ENCODE data around the gene LRP1-AS.
A peak's percentile ranks its signal among the peaks of the same experiment; 100 is the strongest.

The LRP1-AS gene

GRCh38 chr12:57168058-57168457, 20.6 kb upstream of the LRP1-AS start:
- Histone ChIP-seq H3K9ac (ENCODE audit: low read length) (no peak overlapping the region), H3K23ac (ENCODE audit: low read length) (no peak overlapping the region), H3K79me2 (ENCODE audit: control insufficient read depth, insufficient read depth, low read length) (no peaks in the 10 kb centered on the region), H3K4me2 (ENCODE audit: low read length) (no peak overlapping the region), H3K18ac (ENCODE audit: low read length) (no peak overlapping the region), H3K56ac (ENCODE audit: low read length) (no peak overlapping the region), H2BK15ac (replicated peaks; ENCODE audit: low read depth) (no peak overlapping the region), H3K4me3 (ENCODE audit: low read length) (no peak overlapping the region), H2AK5ac (ENCODE audit: low read length) (no peak overlapping the region), H4K8ac (ENCODE audit: low read depth, low read length) (no peak overlapping the region), H2BK120ac (ENCODE audit: low read depth, low read length) (no peak overlapping the region), H3K4ac (ENCODE audit: low read depth, low read length) (no peak overlapping the region), H3K27ac (ENCODE audit: low read depth, low read length) (no peak overlapping the region), H3K36me3 (ENCODE audit: control insufficient read depth, insufficient read depth, low read length) (peaks cover 14% of the 10 kb centered on the region), H4K5ac (ENCODE audit: low read length) (no peak overlapping the region), H2BK5ac (ENCODE audit: low read length) (no peak overlapping the region), H3K27me3 (ENCODE audit: insufficient read depth, low read length, poor library complexity) (no peaks in the 10 kb centered on the region), H3K79me1 (ENCODE audit: low read length) (no peaks in the 10 kb centered on the region), H3K4me1 (ENCODE audit: control insufficient read depth, low read depth, low read length) (no peaks in the 10 kb centered on the region)
- no peak for DNase-seq
- WGBS (ENCODE audit: extremely low coverage, insufficient coverage, low lambda C conversion rate), result no CpG with 5 or more reads among the region's 10 CpGs

- Histone ChIP-seq H3K4me2 (ENCODE audit: low read length) (no peak overlapping the region), H2BK120ac (ENCODE audit: low read depth, low read length) (no peak overlapping the region), H3K4ac (ENCODE audit: low read depth, low read length) (no peak overlapping the region), H3K79me1 (ENCODE audit: low read length) (no peaks in the 10 kb centered on the region), H2AK5ac (ENCODE audit: low read length) (no peak overlapping the region), H2BK15ac (replicated peaks; ENCODE audit: low read depth) (no peak overlapping the region), H3K79me2 (ENCODE audit: control insufficient read depth, insufficient read depth, low read length) (no peaks in the 10 kb centered on the region), H3K4me3 (ENCODE audit: low read length) (no peak overlapping the region), H4K5ac (ENCODE audit: low read length) (no peak overlapping the region), H3K56ac (ENCODE audit: low read length) (no peak overlapping the region), H3K9ac (ENCODE audit: low read length) (no peak overlapping the region), H3K36me3 (ENCODE audit: control insufficient read depth, insufficient read depth, low read length) (peaks cover 22% of the 10 kb centered on the region), H4K8ac (ENCODE audit: low read depth, low read length) (no peak overlapping the region), H3K4me1 (ENCODE audit: control insufficient read depth, low read depth, low read length) (no peaks in the 10 kb centered on the region), H3K23ac (ENCODE audit: low read length) (no peak overlapping the region), H3K27me3 (ENCODE audit: insufficient read depth, low read length, poor library complexity) (no peaks in the 10 kb centered on the region), H3K18ac (ENCODE audit: low read length) (no peak overlapping the region), H3K27ac (ENCODE audit: low read depth, low read length) (no peak overlapping the region), H2BK5ac (ENCODE audit: low read length) (no peak overlapping the region)
- no peak for DNase-seq
- no CpG with 5 or more reads among the region's 10 CpGs for WGBS (ENCODE audit: extremely low coverage, insufficient coverage, low lambda C conversion rate)
These were observed 19.6 kb upstream of the LRP1-AS start for GRCh38 chr12:57166971-57167371.

GRCh38 chr12:57165741-57166140, 18.3 kb upstream of the LRP1-AS start:
- H3K27me3 ChIP-seq (ENCODE audit: insufficient read depth, low read length, poor library complexity), result no peaks in the 10 kb centered on the region
- H3K4me2 ChIP-seq (ENCODE audit: low read length), result no peak overlapping the region
- no peaks in the 10 kb centered on the region for H3K79me2 ChIP-seq (ENCODE audit: control insufficient read depth, insufficient read depth, low read length)
- H3K36me3 ChIP-seq (ENCODE audit: control insufficient read depth, insufficient read depth, low read length), result peaks cover 32% of the 10 kb centered on the region
- no peak overlapping the region for H3K56ac ChIP-seq (ENCODE audit: low read length)
- DNase-seq, result no peak
- H4K8ac ChIP-seq (ENCODE audit: low read depth, low read length), result no peak overlapping the region
- H2BK5ac ChIP-seq (ENCODE audit: low read length), result no peak overlapping the region
- no peaks in the 10 kb centered on the region for H3K79me1 ChIP-seq (ENCODE audit: low read length)
- H3K4me1 ChIP-seq (ENCODE audit: control insufficient read depth, low read depth, low read length), result no peaks in the 10 kb centered on the region
- no peak overlapping the region for H2BK15ac ChIP-seq (replicated peaks; ENCODE audit: low read depth)
- no peak overlapping the region for H3K4ac ChIP-seq (ENCODE audit: low read depth, low read length)
- H3K27ac ChIP-seq (ENCODE audit: low read depth, low read length), result no peak overlapping the region
- no peak overlapping the region for H4K5ac ChIP-seq (ENCODE audit: low read length)
- H3K18ac ChIP-seq (ENCODE audit: low read length), result no peak overlapping the region
- no peak overlapping the region for H2BK120ac ChIP-seq (ENCODE audit: low read depth, low read length)
- H3K23ac ChIP-seq (ENCODE audit: low read length), result no peak overlapping the region
- H3K9ac ChIP-seq (ENCODE audit: low read length), result no peak overlapping the region
- WGBS (ENCODE audit: extremely low coverage, insufficient coverage, low lambda C conversion rate), result no CpG with 5 or more reads among the region's 19 CpGs
- H3K4me3 ChIP-seq (ENCODE audit: low read length), result no peak overlapping the region
- H2AK5ac ChIP-seq (ENCODE audit: low read length), result no peak overlapping the region

GRCh38 chr12:57164966-57165625, 17.7 kb upstream of the LRP1-AS start:
- Histone ChIP-seq H4K8ac (ENCODE audit: low read depth, low read length) (no peak overlapping the region), H2BK15ac (replicated peaks; ENCODE audit: low read depth) (no peak overlapping the region), H3K23ac (ENCODE audit: low read length) (no peak overlapping the region), H3K79me1 (ENCODE audit: low read length) (no peaks in the 10 kb centered on the region), H3K27me3 (ENCODE audit: insufficient read depth, low read length, poor library complexity) (no peaks in the 10 kb centered on the region), H3K4me1 (ENCODE audit: control insufficient read depth, low read depth, low read length) (no peaks in the 10 kb centered on the region), H2AK5ac (ENCODE audit: low read length) (no peak overlapping the region), H3K4me3 (ENCODE audit: low read length) (no peak overlapping the region), H3K36me3 (ENCODE audit: control insufficient read depth, insufficient read depth, low read length) (peaks cover 33% of the 10 kb centered on the region), H3K18ac (ENCODE audit: low read length) (no peak overlapping the region), H2BK5ac (ENCODE audit: low read length) (no peak overlapping the region), H2BK120ac (ENCODE audit: low read depth, low read length) (no peak overlapping the region), H3K4ac (ENCODE audit: low read depth, low read length) (no peak overlapping the region), H4K5ac (ENCODE audit: low read length) (no peak overlapping the region), H3K9ac (ENCODE audit: low read length) (no peak overlapping the region), H3K79me2 (ENCODE audit: control insufficient read depth, insufficient read depth, low read length) (no peaks in the 10 kb centered on the region), H3K56ac (ENCODE audit: low read length) (no peak overlapping the region), H3K27ac (ENCODE audit: low read depth, low read length) (no peak overlapping the region), H3K4me2 (ENCODE audit: low read length) (no peak overlapping the region)
- WGBS (ENCODE audit: extremely low coverage, insufficient coverage, low lambda C conversion rate), result no CpG with 5 or more reads among the region's 13 CpGs
- peak; percentile 59 for DNase-seq

GRCh38 chr12:57164454-57164853, 17.0 kb upstream of the LRP1-AS start:
- H2BK120ac ChIP-seq (ENCODE audit: low read depth, low read length), result no peak overlapping the region
- no peaks in the 10 kb centered on the region for H3K4me1 ChIP-seq (ENCODE audit: control insufficient read depth, low read depth, low read length)
- no peak overlapping the region for H3K9ac ChIP-seq (ENCODE audit: low read length)
- no peak for DNase-seq
- no peak overlapping the region for H3K4me3 ChIP-seq (ENCODE audit: low read length)
- H3K56ac ChIP-seq (ENCODE audit: low read length), result no peak overlapping the region
- no peak overlapping the region for H4K5ac ChIP-seq (ENCODE audit: low read length)
- H3K27ac ChIP-seq (ENCODE audit: low read depth, low read length), result no peak overlapping the region
- no peak overlapping the region for H3K18ac ChIP-seq (ENCODE audit: low read length)
- peaks cover 31% of the 10 kb centered on the region for H3K36me3 ChIP-seq (ENCODE audit: control insufficient read depth, insufficient read depth, low read length)
- H4K8ac ChIP-seq (ENCODE audit: low read depth, low read length), result no peak overlapping the region
- WGBS (ENCODE audit: extremely low coverage, insufficient coverage, low lambda C conversion rate), result no CpG with 5 or more reads among the region's 3 CpGs
- H3K27me3 ChIP-seq (ENCODE audit: insufficient read depth, low read length, poor library complexity), result no peaks in the 10 kb centered on the region
- no peak overlapping the region for H2AK5ac ChIP-seq (ENCODE audit: low read length)
- H3K4ac ChIP-seq (ENCODE audit: low read depth, low read length), result no peak overlapping the region
- H3K79me2 ChIP-seq (ENCODE audit: control insufficient read depth, insufficient read depth, low read length), result no peaks in the 10 kb centered on the region
- no peak overlapping the region for H2BK5ac ChIP-seq (ENCODE audit: low read length)
- H2BK15ac ChIP-seq (replicated peaks; ENCODE audit: low read depth), result no peak overlapping the region
- H3K23ac ChIP-seq (ENCODE audit: low read length), result no peak overlapping the region
- H3K79me1 ChIP-seq (ENCODE audit: low read length), result no peaks in the 10 kb centered on the region
- H3K4me2 ChIP-seq (ENCODE audit: low read length), result no peak overlapping the region

GRCh38 chr12:57162553-57163125, 15.2 kb upstream of the LRP1-AS start:
- no peak overlapping the region for H3K18ac ChIP-seq (ENCODE audit: low read length)
- H3K27me3 ChIP-seq (ENCODE audit: insufficient read depth, low read length, poor library complexity), result no peaks in the 10 kb centered on the region
- no CpG with 5 or more reads among the region's 8 CpGs for WGBS (ENCODE audit: extremely low coverage, insufficient coverage, low lambda C conversion rate)
- H3K27ac ChIP-seq (ENCODE audit: low read depth, low read length), result no peak overlapping the region
- no peak overlapping the region for H3K4ac ChIP-seq (ENCODE audit: low read depth, low read length)
- H3K23ac ChIP-seq (ENCODE audit: low read length), result no peak overlapping the region
- H4K8ac ChIP-seq (ENCODE audit: low read depth, low read length), result no peak overlapping the region
- H2BK120ac ChIP-seq (ENCODE audit: low read depth, low read length), result no peak overlapping the region
- no peak overlapping the region for H3K56ac ChIP-seq (ENCODE audit: low read length)
- H3K36me3 ChIP-seq (ENCODE audit: control insufficient read depth, insufficient read depth, low read length), result peaks cover 32% of the 10 kb centered on the region
- no peak overlapping the region for H3K4me2 ChIP-seq (ENCODE audit: low read length)
- DNase-seq, result no peak
- H4K5ac ChIP-seq (ENCODE audit: low read length), result no peak overlapping the region
- no peaks in the 10 kb centered on the region for H3K79me1 ChIP-seq (ENCODE audit: low read length)
- H3K9ac ChIP-seq (ENCODE audit: low read length), result no peak overlapping the region
- no peak overlapping the region for H2BK5ac ChIP-seq (ENCODE audit: low read length)
- no peak overlapping the region for H3K4me3 ChIP-seq (ENCODE audit: low read length)
- no peaks in the 10 kb centered on the region for H3K79me2 ChIP-seq (ENCODE audit: control insufficient read depth, insufficient read depth, low read length)
- H3K4me1 ChIP-seq (ENCODE audit: control insufficient read depth, low read depth, low read length), result no peaks in the 10 kb centered on the region
- no peak overlapping the region for H2BK15ac ChIP-seq (replicated peaks; ENCODE audit: low read depth)
- H2AK5ac ChIP-seq (ENCODE audit: low read length), result no peak overlapping the region
